ENCODE results near the gene CLMN. TPM values are rescaled to one million over a fixed set of nuclear protein-coding genes. Genes with fewer than 3 reads are reported as not detected.

The CLMN gene
- total RNA-seq, 3 donors from 2014 or later (not counting 1 experiment from before 2014, with no cell fraction given), result 0.80 to 2.0 (median 1.8) TPM

DNA sequence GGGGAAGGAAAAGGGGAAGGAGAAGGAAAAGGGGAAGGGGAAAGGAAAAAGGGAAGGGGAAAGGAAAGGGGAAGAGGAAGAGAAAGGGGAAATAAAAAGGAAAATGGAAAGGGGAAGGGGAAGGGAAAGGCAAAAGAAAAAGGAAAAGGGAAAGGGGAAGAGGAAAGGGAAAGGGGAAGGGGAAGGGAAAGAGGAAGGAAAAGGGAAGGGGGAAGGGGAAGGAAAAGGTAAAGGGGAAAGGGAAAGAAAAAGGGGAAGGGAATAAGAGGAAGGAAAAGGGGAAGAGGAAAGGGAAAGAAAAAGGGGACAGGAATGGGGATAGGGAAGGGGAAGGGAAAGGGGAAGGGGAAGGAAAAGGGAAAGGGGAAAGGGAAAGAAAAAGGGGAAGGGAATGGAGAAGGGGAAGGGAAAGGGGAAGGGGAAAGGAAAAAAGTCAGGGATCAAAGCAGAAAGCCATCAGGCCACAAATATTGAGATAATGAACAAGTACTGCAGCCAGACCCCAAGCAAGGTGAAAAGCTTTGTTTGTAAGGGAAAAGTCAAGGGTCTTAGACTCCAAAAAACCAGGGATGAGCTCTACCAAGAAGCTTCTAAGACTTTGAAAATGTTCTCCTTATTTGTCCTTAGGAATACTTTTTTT is 182.4 kb downstream of the CLMN start:
- Histone ChIP-seq H3K27me3 (ENCODE audit: control insufficient read depth, insufficient read depth, low read length) (no peaks in the 10 kb centered on the region), H3K27ac (ENCODE audit: low read length) (no peak overlapping the region), H3K9me3 (ENCODE audit: control insufficient read depth, insufficient read depth, low read length) (no peaks in the 10 kb centered on the region), H3K36me3 (ENCODE audit: control insufficient read depth, insufficient read depth, low read length) (peaks cover 8% of the 10 kb centered on the region), H3K4me1 (ENCODE audit: control insufficient read depth, insufficient read depth, low read length) (no peaks in the 10 kb centered on the region), H3K4me3 (ENCODE audit: low read length) (no peak overlapping the region)
- peak overlapping the region; percentile 7 to 61 for H3K27ac Mint-ChIP-seq
- ATAC-seq (no peak), DNase-seq (no peak)
- TF ChIP-seq, protein P1, sequence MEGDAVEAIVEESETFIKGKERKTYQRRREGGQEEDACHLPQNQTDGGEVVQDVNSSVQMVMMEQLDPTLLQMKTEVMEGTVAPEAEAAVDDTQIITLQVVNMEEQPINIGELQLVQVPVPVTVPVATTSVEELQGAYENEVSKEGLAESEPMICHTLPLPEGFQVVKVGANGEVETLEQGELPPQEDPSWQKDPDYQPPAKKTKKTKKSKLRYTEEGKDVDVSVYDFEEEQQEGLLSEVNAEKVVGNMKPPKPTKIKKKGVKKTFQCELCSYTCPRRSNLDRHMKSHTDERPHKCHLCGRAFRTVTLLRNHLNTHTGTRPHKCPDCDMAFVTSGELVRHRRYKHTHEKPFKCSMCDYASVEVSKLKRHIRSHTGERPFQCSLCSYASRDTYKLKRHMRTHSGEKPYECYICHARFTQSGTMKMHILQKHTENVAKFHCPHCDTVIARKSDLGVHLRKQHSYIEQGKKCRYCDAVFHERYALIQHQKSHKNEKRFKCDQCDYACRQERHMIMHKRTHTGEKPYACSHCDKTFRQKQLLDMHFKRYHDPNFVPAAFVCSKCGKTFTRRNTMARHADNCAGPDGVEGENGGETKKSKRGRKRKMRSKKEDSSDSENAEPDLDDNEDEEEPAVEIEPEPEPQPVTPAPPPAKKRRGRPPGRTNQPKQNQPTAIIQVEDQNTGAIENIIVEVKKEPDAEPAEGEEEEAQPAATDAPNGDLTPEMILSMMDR (IDR thresholded peaks at IDR 0.05), result no peak
- H3K4me3 Mint-ChIP-seq, result no peak overlapping the region
- no peaks in the 10 kb centered on the region for H3K27me3 Mint-ChIP-seq (ENCODE audit: low read depth in 2 of 2)
- peaks cover 9% of the 10 kb centered on the region for H3K36me3 Mint-ChIP-seq
- peaks cover 70 to 73% of the 10 kb centered on the region in 2 donors for H3K4me1 Mint-ChIP-seq
- intact Hi-C loops (cut with micrococcal nuclease), result no loop called here
- no peaks in the 10 kb centered on the region for H3K9me3 Mint-ChIP-seq

DNA sequence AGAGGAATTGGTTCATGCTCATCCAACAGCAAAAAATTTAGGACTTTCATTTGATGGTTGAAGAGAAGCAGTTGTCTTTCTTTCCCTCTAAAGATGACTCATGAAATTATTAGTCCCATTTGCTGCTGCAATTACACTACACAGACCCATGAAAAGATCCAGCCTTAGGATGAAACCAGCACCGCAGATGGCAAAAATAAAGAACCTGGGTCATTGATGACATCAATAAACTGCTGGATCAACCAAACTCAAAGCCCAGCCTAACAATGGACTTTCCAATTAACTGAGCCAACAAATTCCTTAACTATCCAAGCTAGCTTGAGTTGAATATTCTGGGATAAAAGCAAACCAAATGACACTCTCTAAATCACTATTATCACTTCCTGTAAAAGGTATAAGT is 183.1 kb downstream of the CLMN start:
- Histone ChIP-seq H3K36me3 (ENCODE audit: control insufficient read depth, insufficient read depth, low read length) (peaks cover 13% of the 10 kb centered on the region), H3K27ac (ENCODE audit: low read length) (no peak overlapping the region), H3K27me3 (ENCODE audit: control insufficient read depth, insufficient read depth, low read length) (no peaks in the 10 kb centered on the region), H3K9me3 (ENCODE audit: control insufficient read depth, insufficient read depth, low read length) (no peaks in the 10 kb centered on the region), H3K4me3 (ENCODE audit: low read length) (no peak overlapping the region), H3K4me1 (ENCODE audit: control insufficient read depth, insufficient read depth, low read length) (no peaks in the 10 kb centered on the region)
- H3K27me3 Mint-ChIP-seq (ENCODE audit: low read depth in 2 of 2), result no peaks in the 10 kb centered on the region
- no peaks in the 10 kb centered on the region for H3K9me3 Mint-ChIP-seq
- WGBS (ENCODE audit: insufficient coverage), result 93% methylated on average over 1 of the region's 1 CpG
- H3K4me3 Mint-ChIP-seq, result no peak overlapping the region
- TF ChIP-seq, protein P1 (IDR thresholded peaks at IDR 0.05), result no peak
- intact Hi-C loops (cut with micrococcal nuclease), result no loop called here
- peaks cover 67 to 70% of the 10 kb centered on the region in 2 donors for H3K4me1 Mint-ChIP-seq
- DNase-seq (no peak), ATAC-seq (no peak)
- H3K36me3 Mint-ChIP-seq, result peaks cover 15% of the 10 kb centered on the region
- peak overlapping the region; percentile 7 to 61 for H3K27ac Mint-ChIP-seq

DNA sequence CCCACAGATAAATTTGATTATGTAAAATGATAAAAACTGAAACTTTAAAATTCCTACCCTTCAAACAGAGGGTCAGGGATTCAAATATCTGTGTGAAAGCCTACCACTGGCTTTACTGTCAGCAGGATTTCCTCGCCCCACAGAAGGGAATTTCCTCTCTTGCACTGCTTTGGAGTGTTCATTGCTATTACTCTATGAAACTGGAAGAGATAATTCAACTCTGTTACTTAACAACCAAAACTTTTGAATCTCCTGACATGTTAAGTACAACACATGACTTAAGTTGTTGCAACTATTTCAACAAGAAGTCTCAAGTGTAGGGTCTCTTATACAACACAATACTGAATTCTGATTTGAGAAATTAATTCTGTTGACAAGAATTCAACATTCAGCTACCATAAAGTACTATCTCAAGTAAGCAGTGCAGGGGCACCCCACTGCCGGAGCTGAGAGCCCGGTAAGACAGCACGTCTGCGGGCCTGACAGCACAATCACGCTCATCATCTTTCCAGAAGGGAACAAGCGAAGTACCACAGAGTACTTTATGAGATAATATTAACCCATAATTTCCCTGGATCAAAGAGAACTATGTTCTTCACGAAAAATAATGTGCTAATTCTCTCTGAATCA is 185.3 kb downstream of the CLMN start:
- DNase-seq (no peak), ATAC-seq (no peak)
- no peak overlapping the region for H3K27ac ChIP-seq (ENCODE audit: low read length)

More for the DNA sequence above, 185.3 kb downstream of the CLMN start:
- Histone ChIP-seq H3K27me3 (ENCODE audit: control insufficient read depth, insufficient read depth, low read length) (no peaks in the 10 kb centered on the region), H3K9me3 (ENCODE audit: control insufficient read depth, insufficient read depth, low read length) (no peaks in the 10 kb centered on the region), H3K4me3 (ENCODE audit: low read length) (no peak overlapping the region), H3K4me1 (ENCODE audit: control insufficient read depth, insufficient read depth, low read length) (no peaks in the 10 kb centered on the region), H3K36me3 (ENCODE audit: control insufficient read depth, insufficient read depth, low read length) (peaks cover 28% of the 10 kb centered on the region)
- WGBS (ENCODE audit: insufficient coverage), result 96% methylated on average over 8 of the region's 8 CpGs
- peak overlapping the region in 1 of 2 donors; percentile 15 for H3K27ac Mint-ChIP-seq
- H3K4me3 Mint-ChIP-seq, result no peak overlapping the region
- no peaks in the 10 kb centered on the region for H3K27me3 Mint-ChIP-seq (ENCODE audit: low read depth in 2 of 2)
- TF ChIP-seq, protein P1 (IDR thresholded peaks at IDR 0.05), result no peak
- H3K9me3 Mint-ChIP-seq, result no peaks in the 10 kb centered on the region
- intact Hi-C loops (cut with micrococcal nuclease), result no loop called here
- H3K4me1 Mint-ChIP-seq, result peaks cover 54 to 57% of the 10 kb centered on the region in 2 donors
- H3K36me3 Mint-ChIP-seq, result peaks cover 18% of the 10 kb centered on the region

Measured in natural killer cell (primary cell).